Right atrium auricular region (tissue), 2 donors: ENCODE results near the gene DOC2A. TPM values are rescaled to one million over a fixed set of nuclear protein-coding genes. Genes with fewer than 3 reads are reported as not detected.

ENCODE experiments used
- DNase-seq: peaks from one replicate; pipeline ENCODE4 v3.0.0-alpha.2; 2019; ENCODE audit warnings: low spot score
- H3K27ac ChIP-seq, 2 donors: fragments of 200-600 bp; sonication (generic); 1 replicate in 1 of 2; 2 replicates in 1 of 2; pipeline ENCODE4 v1.5.1; 2016 to 2019
- H3K27me3 ChIP-seq, 2 donors: fragments of 200-600 bp; sonication (generic); one replicate each; pipeline versions ENCODE4 v1.5.1 to v1.6.0; 2017 to 2019
- H3K36me3 ChIP-seq: fragments of 200-600 bp; sonication (generic); one replicate; pipeline ENCODE4 v1.5.1; 2016
- H3K4me1 ChIP-seq, 2 donors: fragments of 200-600 bp; sonication (generic); one replicate each; pipeline versions ENCODE4 v1.5.1 to v1.6.0; 2017 to 2019
- H3K4me3 ChIP-seq, 2 donors: fragments of 200-600 bp; sonication (generic); 1 replicate in 1 of 2; 2 replicates in 1 of 2; pipeline ENCODE4 v1.5.1; 2017 to 2019; ENCODE audit warnings: mild to moderate bottlenecking in 1 of 2, moderate library complexity in 1 of 2
- H3K9me3 ChIP-seq, 2 donors: fragments of 200-600 bp; sonication (generic); one replicate each; pipeline ENCODE4 v1.5.1; 2019
- CTCF ChIP-seq, 2 donors: fragments of 200-600 bp; sonication (generic); IDR thresholded peaks; one replicate each; pipeline ENCODE4 v1.5.1; 2019; ENCODE audit warnings: antibody characterized with exemption in 2 of 2
- total RNA-seq, 2 donors: library from RNA; depleted of rRNA; stranded (reverse); fragments of >200 nt; gene quantifications; one replicate each; pipeline ENCODE4 v1.1.0, GENCODE V29; 2016

DOC2A gene
- total RNA-seq, 2 donors from 2014 or later: not detected

GRCh38 chr16:29993903-29994599 is 16.8 kb downstream of the DOC2A start:
- H3K9me3 ChIP-seq: no peaks in the 10 kb centered on the region
- peaks cover 38% of the 10 kb centered on the region for H3K36me3 ChIP-seq
- no peak for DNase-seq
- no peaks in the 10 kb centered on the region for H3K27me3 ChIP-seq
- no peak for TF ChIP-seq CTCF (IDR thresholded peaks at IDR 0.05)
- peaks cover 0 to 24% of the 10 kb centered on the region in 2 donors for H3K4me1 ChIP-seq
- H3K27ac ChIP-seq: no peak overlapping the region
- no peak overlapping the region for H3K4me3 ChIP-seq

- H3K27ac ChIP-seq: no peak overlapping the region
- DNase-seq: no peak
- H3K4me1 ChIP-seq: peaks cover 0 to 24% of the 10 kb centered on the region in 2 donors
- H3K27me3 ChIP-seq: no peaks in the 10 kb centered on the region
- no peak overlapping the region for H3K4me3 ChIP-seq
- no peaks in the 10 kb centered on the region for H3K9me3 ChIP-seq
- TF ChIP-seq CTCF (IDR thresholded peaks at IDR 0.05): no peak
- H3K36me3 ChIP-seq: peaks cover 45% of the 10 kb centered on the region
Observed at GRCh38 chr16:29993191-29993902, 17.5 kb downstream of the DOC2A start.

GRCh38 chr16:29992344-29992967 is 18.4 kb downstream of the DOC2A start:
- Histone ChIP-seq H3K27me3 (no peaks in the 10 kb centered on the region), H3K9me3 (no peaks in the 10 kb centered on the region), H3K27ac (no peak overlapping the region), H3K4me1 (peaks cover 0 to 24% of the 10 kb centered on the region in 2 donors), H3K4me3 (no peak overlapping the region), H3K36me3 (peaks cover 54% of the 10 kb centered on the region)
- no peak for DNase-seq
- no peak for TF ChIP-seq CTCF (IDR thresholded peaks at IDR 0.05)

GRCh38 chr16:29991571-29991904 is 19.3 kb downstream of the DOC2A start:
- H3K4me3 ChIP-seq: no peak overlapping the region
- no peak overlapping the region for H3K27ac ChIP-seq
- H3K9me3 ChIP-seq: no peaks in the 10 kb centered on the region
- H3K27me3 ChIP-seq: no peaks in the 10 kb centered on the region
- DNase-seq: no peak
- peaks cover 0 to 18% of the 10 kb centered on the region in 2 donors for H3K4me1 ChIP-seq
- H3K36me3 ChIP-seq: peaks cover 64% of the 10 kb centered on the region
- TF ChIP-seq CTCF (IDR thresholded peaks at IDR 0.05): no peak

GRCh38 chr16:29990883-29991570 is 19.8 kb downstream of the DOC2A start:
- no peak for DNase-seq
- Histone ChIP-seq H3K27ac (no peak overlapping the region), H3K9me3 (no peaks in the 10 kb centered on the region), H3K27me3 (no peaks in the 10 kb centered on the region), H3K36me3 (peaks cover 69% of the 10 kb centered on the region), H3K4me3 (no peak overlapping the region), H3K4me1 (peaks cover 0 to 16% of the 10 kb centered on the region in 2 donors)
- TF ChIP-seq CTCF (IDR thresholded peaks at IDR 0.05): no peak
